ENCODE results near the gene PNP.

PNP gene

DNA sequence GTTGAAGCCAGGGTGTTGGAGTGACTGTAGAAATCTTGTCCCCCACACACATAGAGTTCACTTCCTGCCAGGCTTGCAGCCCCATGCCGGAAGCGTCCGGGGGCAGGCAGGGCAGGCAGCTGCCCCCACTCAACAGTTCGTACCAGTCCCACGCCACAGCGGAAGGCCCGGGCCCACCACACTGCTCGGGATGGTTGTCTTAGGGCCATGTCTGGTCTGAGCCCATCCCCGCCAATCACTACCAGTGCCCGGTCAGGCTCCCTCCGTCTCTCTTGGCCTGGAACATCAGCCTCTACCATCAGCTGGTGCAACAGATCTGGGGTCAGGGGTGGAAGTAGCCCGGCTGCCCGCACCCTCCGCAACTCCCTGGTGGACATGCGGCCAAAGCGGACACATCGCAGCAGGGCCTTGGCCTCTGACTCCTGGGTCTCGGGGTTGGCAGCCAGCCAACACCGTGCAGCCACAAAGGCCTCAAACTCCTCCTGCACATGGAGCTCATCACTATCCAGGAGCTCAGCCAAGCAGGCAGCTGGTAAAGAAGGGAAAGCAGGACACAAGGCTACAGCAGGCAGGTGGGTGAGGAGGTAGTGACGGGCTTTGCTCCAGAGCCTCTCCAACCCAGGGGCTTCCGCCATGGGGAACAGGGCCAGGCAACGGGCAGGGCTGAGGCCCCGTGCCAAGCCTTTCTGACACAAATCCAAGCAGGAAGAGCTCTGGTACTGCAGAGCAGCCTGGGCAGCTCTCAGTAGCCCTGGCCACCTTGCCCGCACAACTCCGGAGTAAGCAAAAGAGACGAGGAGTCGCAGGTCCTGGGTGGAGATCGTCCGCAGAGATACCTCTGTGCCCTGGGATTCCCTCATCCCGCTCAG, 39.2 kb upstream of the PNP start:
- no peak overlapping the region for H3K4me3 ChIP-seq (IDR thresholded peaks at IDR 0.05; ENCODE audit: insufficient read depth, low read depth, low read length)
- H3K36me3 ChIP-seq (ENCODE audit: insufficient read depth), result no peaks in the 10 kb centered on the region
- H4K20me1 ChIP-seq (ENCODE audit: insufficient read depth), result no peaks in the 10 kb centered on the region
- TF ChIP-seq, protein P1, sequence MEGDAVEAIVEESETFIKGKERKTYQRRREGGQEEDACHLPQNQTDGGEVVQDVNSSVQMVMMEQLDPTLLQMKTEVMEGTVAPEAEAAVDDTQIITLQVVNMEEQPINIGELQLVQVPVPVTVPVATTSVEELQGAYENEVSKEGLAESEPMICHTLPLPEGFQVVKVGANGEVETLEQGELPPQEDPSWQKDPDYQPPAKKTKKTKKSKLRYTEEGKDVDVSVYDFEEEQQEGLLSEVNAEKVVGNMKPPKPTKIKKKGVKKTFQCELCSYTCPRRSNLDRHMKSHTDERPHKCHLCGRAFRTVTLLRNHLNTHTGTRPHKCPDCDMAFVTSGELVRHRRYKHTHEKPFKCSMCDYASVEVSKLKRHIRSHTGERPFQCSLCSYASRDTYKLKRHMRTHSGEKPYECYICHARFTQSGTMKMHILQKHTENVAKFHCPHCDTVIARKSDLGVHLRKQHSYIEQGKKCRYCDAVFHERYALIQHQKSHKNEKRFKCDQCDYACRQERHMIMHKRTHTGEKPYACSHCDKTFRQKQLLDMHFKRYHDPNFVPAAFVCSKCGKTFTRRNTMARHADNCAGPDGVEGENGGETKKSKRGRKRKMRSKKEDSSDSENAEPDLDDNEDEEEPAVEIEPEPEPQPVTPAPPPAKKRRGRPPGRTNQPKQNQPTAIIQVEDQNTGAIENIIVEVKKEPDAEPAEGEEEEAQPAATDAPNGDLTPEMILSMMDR (conservative IDR thresholded peaks at IDR 0.05; ENCODE audit: low read depth, low read length), result no peak
- no peak overlapping the region for H3K9ac ChIP-seq
- H3K4me2 ChIP-seq, result no peak overlapping the region
- H2AFZ ChIP-seq (ENCODE audit: low read depth), result no peak overlapping the region
- no peaks in the 10 kb centered on the region for H3K79me2 ChIP-seq (ENCODE audit: insufficient read depth, low read depth)
- no peaks in the 10 kb centered on the region for H3K27me3 ChIP-seq (ENCODE audit: insufficient read depth, low read depth)
- no peaks in the 10 kb centered on the region for H3K4me1 ChIP-seq (ENCODE audit: low read depth, poor library complexity, severe bottlenecking)
- no peak overlapping the region for H3K27ac ChIP-seq

DNA sequence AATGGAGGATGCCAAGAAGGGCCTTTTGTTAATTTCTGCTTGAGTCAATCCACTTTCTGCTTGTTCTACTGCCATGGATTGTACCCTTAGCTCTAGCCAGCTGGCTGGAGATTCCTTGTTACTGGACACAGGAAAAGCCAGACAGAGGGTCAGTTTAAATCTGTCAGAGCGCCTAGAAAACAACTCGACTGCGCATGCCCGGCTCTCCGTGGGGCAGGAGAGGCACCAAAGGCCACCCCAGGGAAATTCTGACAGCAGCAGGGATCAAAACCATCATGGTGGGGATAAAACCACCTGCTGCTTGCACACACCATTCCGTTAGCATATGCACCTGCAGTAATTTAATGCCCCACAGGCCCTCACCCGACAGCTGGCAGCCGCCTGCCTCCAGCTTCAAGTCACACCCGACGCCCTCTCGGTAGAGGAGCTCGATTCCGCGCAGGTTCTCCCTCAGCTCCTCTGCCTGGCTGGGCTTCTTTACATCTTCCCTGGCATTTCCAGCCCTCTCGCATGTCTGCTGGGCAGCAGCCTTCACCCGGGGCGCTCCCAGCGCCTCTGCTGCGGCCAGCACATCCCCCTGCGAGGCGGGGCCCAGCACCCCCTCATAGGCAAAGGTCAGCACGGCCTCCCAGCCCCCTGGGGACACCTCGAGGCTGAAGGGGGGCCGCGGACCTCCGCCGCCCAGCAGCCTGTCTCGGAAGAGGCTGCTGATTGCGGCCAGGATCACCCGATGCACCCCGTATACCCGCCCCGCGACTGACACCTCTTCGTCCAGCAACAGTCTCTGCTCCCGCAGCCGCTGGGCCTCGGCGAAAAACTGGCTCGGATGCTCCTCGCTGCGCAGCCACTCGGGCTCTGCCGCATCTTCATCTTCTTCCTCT, 34.3 kb upstream of the PNP start:
- Histone ChIP-seq H4K20me1 (ENCODE audit: insufficient read depth) (no peaks in the 10 kb centered on the region), H3K4me1 (ENCODE audit: low read depth, poor library complexity, severe bottlenecking) (no peaks in the 10 kb centered on the region), H3K27me3 (ENCODE audit: insufficient read depth, low read depth) (no peaks in the 10 kb centered on the region), H3K79me2 (ENCODE audit: insufficient read depth, low read depth) (no peaks in the 10 kb centered on the region), H3K9ac (no peak overlapping the region), H3K4me3 (IDR thresholded peaks at IDR 0.05; ENCODE audit: insufficient read depth, low read depth, low read length) (no peak overlapping the region), H3K4me2 (no peak overlapping the region), H2AFZ (ENCODE audit: low read depth) (no peak overlapping the region), H3K36me3 (ENCODE audit: insufficient read depth) (no peaks in the 10 kb centered on the region), H3K27ac (no peak overlapping the region)
- TF ChIP-seq, protein P1 (conservative IDR thresholded peaks at IDR 0.05; ENCODE audit: low read depth, low read length), result no peak

DNA sequence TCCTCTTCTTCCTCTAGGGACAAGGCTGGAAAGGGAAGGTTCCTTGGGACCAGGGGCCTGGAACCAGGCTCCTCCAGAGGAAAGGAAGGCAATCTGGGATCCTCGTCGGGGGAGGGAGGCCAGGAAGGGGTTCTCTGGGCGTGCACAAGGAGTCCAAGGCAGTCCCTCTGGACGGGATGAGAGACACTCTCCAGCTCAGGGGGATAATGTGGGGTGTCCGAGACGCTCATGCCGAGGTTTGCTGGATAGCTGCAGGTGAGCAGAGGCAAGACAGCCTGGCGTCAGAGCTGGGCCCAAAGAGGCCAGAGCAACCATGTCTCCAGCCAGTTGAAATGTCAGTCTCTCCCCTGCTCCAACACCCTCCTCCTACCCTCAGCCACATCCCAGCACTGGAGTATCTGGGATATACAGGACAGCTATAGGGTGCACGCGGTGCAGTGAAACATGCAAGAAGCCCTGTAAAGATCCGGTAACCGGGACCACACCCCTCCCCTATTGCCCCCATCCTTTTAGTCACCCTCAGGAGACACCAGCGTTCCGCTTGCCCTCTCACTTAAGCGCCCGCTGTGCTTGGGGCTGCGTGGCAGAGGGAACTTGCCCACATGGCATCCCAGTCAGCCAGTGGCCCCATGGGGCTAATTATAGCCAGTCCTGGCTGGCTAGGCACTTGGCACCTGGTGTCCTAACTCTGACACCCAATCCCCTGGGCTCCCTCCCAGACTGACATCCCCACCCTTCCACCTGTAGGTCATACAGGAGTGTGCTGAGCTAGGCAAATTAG, 33.4 kb upstream of the PNP start, which contains the start of gene KLHL33:
TSS of gene KLHL33 (minus strand) at position 585 of the 781 bp plus-strand sequence. CDS start at position 230, 355 bp downstream.
- TF ChIP-seq, protein P1 (conservative IDR thresholded peaks at IDR 0.05; ENCODE audit: low read depth, low read length), result no peak
- no peak within 1 kb of the TSS for H3K4me2 ChIP-seq
- H3K79me2 ChIP-seq (ENCODE audit: insufficient read depth, low read depth), result no peaks in the 10 kb centered on the region
- H3K27me3 ChIP-seq (ENCODE audit: insufficient read depth, low read depth), result no peaks in the 10 kb centered on the region
- H3K4me3 ChIP-seq (IDR thresholded peaks at IDR 0.05; ENCODE audit: insufficient read depth, low read depth, low read length), result no peak within 1 kb of the TSS
- H2AFZ ChIP-seq (ENCODE audit: low read depth), result no peak within 1 kb of the TSS
- no peak within 1 kb of the TSS for H3K27ac ChIP-seq
- H3K9ac ChIP-seq, result no peak within 1 kb of the TSS
- H3K36me3 ChIP-seq (ENCODE audit: insufficient read depth), result no peaks in the 10 kb centered on the region
- H4K20me1 ChIP-seq (ENCODE audit: insufficient read depth), result no peaks in the 10 kb centered on the region
- no peaks in the 10 kb centered on the region for H3K4me1 ChIP-seq (ENCODE audit: low read depth, poor library complexity, severe bottlenecking)

DNA sequence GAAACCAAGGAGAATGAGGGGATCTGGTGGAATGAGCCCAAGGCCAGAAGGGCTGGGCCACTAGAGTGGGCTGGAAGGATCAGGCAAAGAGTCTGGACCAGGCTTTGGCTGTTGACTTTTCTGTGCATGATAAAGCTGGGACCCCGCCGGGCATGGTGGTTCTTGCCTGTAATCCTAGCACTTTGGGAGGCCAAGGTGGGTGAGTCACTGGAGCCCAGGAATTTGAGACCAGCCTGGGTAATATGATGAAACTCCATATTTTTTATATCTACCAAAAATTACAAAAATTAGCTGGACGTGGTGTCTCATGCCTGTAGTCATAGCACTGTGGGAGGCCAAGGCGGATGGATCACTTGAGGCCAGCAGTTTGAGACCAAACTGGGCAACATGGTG, 32.8 kb upstream of the PNP start:
- Histone ChIP-seq H3K79me2 (ENCODE audit: insufficient read depth, low read depth) (no peaks in the 10 kb centered on the region), H3K4me3 (IDR thresholded peaks at IDR 0.05; ENCODE audit: insufficient read depth, low read depth, low read length) (no peak overlapping the region), H3K27me3 (ENCODE audit: insufficient read depth, low read depth) (no peaks in the 10 kb centered on the region), H3K27ac (no peak overlapping the region), H3K4me2 (no peak overlapping the region), H3K4me1 (ENCODE audit: low read depth, poor library complexity, severe bottlenecking) (no peaks in the 10 kb centered on the region), H4K20me1 (ENCODE audit: insufficient read depth) (no peaks in the 10 kb centered on the region), H2AFZ (ENCODE audit: low read depth) (no peak overlapping the region), H3K36me3 (ENCODE audit: insufficient read depth) (no peaks in the 10 kb centered on the region), H3K9ac (no peak overlapping the region)
- TF ChIP-seq, protein P1 (conservative IDR thresholded peaks at IDR 0.05; ENCODE audit: low read depth, low read length), result no peak

Measured in KMS-11 (cell line).